ENCODE measurements around the gene PRKCH. TPM values are rescaled to one million over a fixed set of nuclear protein-coding genes. Genes with fewer than 3 reads are reported as not detected.

Gene PRKCH
- total and polyA plus RNA-seq, 2 experiments from 2014 or later = 7.1 to 11.2 TPM

GRCh38 chr14:61297581-61297980 lies 23.8 kb upstream of the PRKCH start:
- Histone ChIP-seq H3K9me3 (ENCODE audit: low read depth) (no peaks in the 10 kb centered on the region), H3K4me1 (ENCODE audit: insufficient read depth) (no peaks in the 10 kb centered on the region), H3K4me3 (no peak overlapping the region), H3K36me3 (replicated peaks; ENCODE audit: insufficient read depth, low read depth) (no peaks in the 10 kb centered on the region), H3K27ac (no peak overlapping the region), H2AFZ (no peak overlapping the region), H3K27me3 (no peaks in the 10 kb centered on the region), H3K9me2 (replicated peaks; ENCODE audit: insufficient read depth) (no peaks in the 10 kb centered on the region), H3K4me2 (no peak overlapping the region), H3K79me2 (no peaks in the 10 kb centered on the region), H4K20me1 (ENCODE audit: insufficient read depth, poor library complexity, severe bottlenecking) (no peaks in the 10 kb centered on the region)
- TF ChIP-seq CTCF (IDR thresholded peaks at IDR 0.05; ENCODE audit: poor library complexity) (no peak), EZH2phosphoT487 (IDR thresholded peaks at IDR 0.05; ENCODE audit: low read depth, severe bottlenecking, unreplicated experiment) (no peak), EZH2 (IDR thresholded peaks at IDR 0.05; ENCODE audit: borderline replicate concordance) (no peak)
- WGBS (ENCODE audit: low lambda C conversion rate, missing lambda C conversion rate) = 85% methylated on average over 6 of the region's 6 CpGs
- no peak for DNase-seq (ENCODE audit: low spot score)

DNA sequence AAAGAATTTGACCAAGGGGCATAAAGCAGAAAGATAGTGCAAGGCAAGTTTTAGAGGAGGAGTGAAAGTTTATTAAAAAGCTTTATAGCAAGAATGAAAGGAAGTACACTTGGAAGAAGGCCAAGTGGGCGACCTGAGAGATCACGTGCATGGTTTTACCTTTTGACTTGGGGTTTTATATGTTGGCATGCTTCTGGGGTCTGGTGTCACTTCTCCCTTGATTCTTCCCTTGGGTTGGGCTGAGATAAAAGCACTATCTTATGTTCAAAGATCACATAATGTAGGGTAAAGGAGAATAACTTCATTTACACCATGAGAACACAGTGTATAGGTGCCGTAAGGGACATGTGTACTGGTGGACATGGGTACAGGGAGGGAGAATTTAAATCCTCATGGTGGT lies 22.6 kb upstream of the PRKCH start:
- 63% methylated on average over 3 of the region's 3 CpGs for WGBS (ENCODE audit: low lambda C conversion rate, missing lambda C conversion rate)
- DNase-seq (ENCODE audit: low spot score) = no peak
- Histone ChIP-seq H3K36me3 (replicated peaks; ENCODE audit: insufficient read depth, low read depth) (no peaks in the 10 kb centered on the region), H4K20me1 (ENCODE audit: insufficient read depth, poor library complexity, severe bottlenecking) (no peaks in the 10 kb centered on the region), H3K9me2 (replicated peaks; ENCODE audit: insufficient read depth) (no peaks in the 10 kb centered on the region), H3K4me1 (ENCODE audit: insufficient read depth) (no peaks in the 10 kb centered on the region), H3K4me2 (no peak overlapping the region), H2AFZ (no peak overlapping the region), H3K4me3 (no peak overlapping the region), H3K79me2 (no peaks in the 10 kb centered on the region), H3K27ac (no peak overlapping the region), H3K9me3 (ENCODE audit: low read depth) (no peaks in the 10 kb centered on the region), H3K27me3 (no peaks in the 10 kb centered on the region)
- TF ChIP-seq CTCF (IDR thresholded peaks at IDR 0.05; ENCODE audit: poor library complexity) = no peak
- no peak for TF ChIP-seq EZH2phosphoT487 (IDR thresholded peaks at IDR 0.05; ENCODE audit: low read depth, severe bottlenecking, unreplicated experiment)
- no peak for TF ChIP-seq EZH2 (IDR thresholded peaks at IDR 0.05; ENCODE audit: borderline replicate concordance)

GRCh38 chr14:61300209-61300608 lies 21.2 kb upstream of the PRKCH start:
- H3K36me3 ChIP-seq (replicated peaks; ENCODE audit: insufficient read depth, low read depth) = no peaks in the 10 kb centered on the region
- 43% methylated on average over 2 of the region's 2 CpGs for WGBS (ENCODE audit: low lambda C conversion rate, missing lambda C conversion rate)

More at GRCh38 chr14:61300209-61300608, 21.2 kb upstream of the PRKCH start:
- no peak overlapping the region for H3K4me2 ChIP-seq
- DNase-seq (ENCODE audit: low spot score) = no peak
- no peaks in the 10 kb centered on the region for H3K9me3 ChIP-seq (ENCODE audit: low read depth)
- H3K9me2 ChIP-seq (replicated peaks; ENCODE audit: insufficient read depth) = no peaks in the 10 kb centered on the region
- H4K20me1 ChIP-seq (ENCODE audit: insufficient read depth, poor library complexity, severe bottlenecking) = no peaks in the 10 kb centered on the region
- no peak overlapping the region for H2AFZ ChIP-seq
- H3K79me2 ChIP-seq = no peaks in the 10 kb centered on the region
- H3K4me3 ChIP-seq = no peak overlapping the region
- no peak overlapping the region for H3K27ac ChIP-seq
- TF ChIP-seq CTCF (IDR thresholded peaks at IDR 0.05; ENCODE audit: poor library complexity) (no peak), EZH2phosphoT487 (IDR thresholded peaks at IDR 0.05; ENCODE audit: low read depth, severe bottlenecking, unreplicated experiment) (no peak), EZH2 (IDR thresholded peaks at IDR 0.05; ENCODE audit: borderline replicate concordance) (no peak)
- H3K4me1 ChIP-seq (ENCODE audit: insufficient read depth) = no peaks in the 10 kb centered on the region
- H3K27me3 ChIP-seq = no peaks in the 10 kb centered on the region

All from hepatocyte (in vitro differentiated cells).